GF-D8 (cell line): ENCODE data around the gene GTPBP1.

Experiments
- DNase-seq: peaks from one replicate; lab custom pipeline; 2025; lab: John Stamatoyannopoulos, UW

Gene GTPBP1

GRCh38 chr22:38727123-38727522, 21.4 kb downstream of the GTPBP1 start:
- DNase-seq: no peak

DNA sequence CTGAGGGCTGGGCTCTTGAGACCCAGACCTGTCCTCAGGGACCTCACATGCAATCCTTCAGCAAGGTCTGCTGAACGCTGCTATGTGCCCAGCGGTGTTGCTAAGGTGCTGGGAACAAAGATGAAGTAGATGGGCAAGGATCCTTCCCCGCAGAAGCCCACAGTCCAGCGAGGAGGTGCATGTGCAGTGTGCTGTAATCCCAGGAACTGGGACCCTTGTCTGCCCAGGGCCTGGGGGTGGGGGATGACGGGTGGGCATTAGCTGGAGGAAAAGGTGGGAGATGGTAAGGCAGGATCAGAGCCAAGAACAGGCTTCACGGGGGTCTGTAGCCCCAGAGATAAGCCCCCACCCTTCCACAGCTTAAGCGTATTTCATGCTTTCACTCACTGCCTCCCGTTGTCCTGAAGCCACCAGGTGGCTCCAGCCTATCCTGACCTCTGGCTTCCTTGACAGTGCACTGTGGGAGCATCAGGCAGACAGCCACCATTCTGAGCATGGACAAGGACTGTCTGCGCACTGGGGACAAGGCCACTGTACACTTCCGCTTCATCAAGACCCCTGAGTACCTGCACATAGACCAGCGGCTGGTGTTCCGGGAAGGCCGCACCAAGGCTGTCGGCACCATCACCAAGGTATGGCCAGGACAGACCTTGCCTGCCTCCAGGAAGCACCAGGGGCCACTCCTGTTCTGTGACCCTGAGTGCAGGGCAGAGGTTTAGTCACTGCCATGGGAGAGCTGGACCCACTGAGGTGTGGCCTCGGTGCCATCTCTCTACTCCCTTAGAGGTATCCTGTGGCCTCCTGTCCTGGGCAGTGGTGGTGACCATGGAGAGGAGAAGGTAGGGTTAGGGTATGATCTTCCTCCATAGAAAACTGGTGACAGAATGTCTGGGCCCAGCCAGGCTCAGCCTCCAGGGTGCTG, 22.0 kb downstream of the GTPBP1 start:
- no peak for DNase-seq

DNA sequence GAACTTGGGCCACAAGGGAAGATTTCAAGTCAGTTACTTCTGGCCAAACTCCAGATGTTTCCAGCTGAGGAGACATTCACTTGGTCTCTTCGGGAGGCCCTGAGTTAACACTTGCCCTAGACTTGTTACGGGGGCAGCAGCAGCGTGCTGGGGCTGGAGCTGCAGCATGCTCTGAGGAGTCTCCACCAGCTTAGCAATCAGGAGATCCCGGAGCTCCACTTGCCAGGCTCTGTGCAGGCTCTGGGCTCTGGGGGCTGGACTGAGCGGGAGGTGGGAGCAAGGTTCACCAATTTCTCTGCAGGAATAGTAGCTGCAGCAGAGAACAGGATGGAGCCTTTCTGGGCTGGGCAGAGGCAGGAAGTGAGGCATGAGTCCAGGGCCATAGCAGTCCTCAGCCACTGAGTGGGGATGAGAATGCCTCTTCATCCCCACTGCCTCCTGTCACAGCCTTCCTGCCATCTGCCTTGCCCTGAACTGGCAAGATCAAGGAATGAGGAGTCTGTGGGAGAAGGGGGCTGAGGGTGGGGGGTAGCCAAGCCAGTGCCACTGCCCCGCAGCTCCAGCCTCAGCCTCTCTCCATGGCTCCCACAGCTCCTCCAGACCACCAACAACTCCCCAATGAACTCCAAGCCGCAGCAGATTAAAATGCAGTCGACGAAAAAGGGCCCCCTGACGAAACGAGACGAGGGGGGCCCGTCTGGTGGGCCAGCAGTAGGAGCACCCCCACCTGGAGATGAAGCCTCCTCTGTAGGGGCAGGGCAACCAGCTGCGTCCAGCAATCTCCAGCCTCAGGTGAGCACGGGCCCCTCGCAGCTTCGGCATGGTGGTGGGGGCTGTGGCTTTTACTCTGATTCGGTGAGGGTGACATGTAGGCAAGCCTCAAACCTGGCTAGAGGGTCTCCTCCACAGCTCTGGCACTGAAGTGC, 23.4 kb downstream of the GTPBP1 start:
- DNase-seq: no peak

- no peak for DNase-seq
Measured at GRCh38 chr22:38729946-38730345, 24.2 kb downstream of the GTPBP1 start.

DNA sequence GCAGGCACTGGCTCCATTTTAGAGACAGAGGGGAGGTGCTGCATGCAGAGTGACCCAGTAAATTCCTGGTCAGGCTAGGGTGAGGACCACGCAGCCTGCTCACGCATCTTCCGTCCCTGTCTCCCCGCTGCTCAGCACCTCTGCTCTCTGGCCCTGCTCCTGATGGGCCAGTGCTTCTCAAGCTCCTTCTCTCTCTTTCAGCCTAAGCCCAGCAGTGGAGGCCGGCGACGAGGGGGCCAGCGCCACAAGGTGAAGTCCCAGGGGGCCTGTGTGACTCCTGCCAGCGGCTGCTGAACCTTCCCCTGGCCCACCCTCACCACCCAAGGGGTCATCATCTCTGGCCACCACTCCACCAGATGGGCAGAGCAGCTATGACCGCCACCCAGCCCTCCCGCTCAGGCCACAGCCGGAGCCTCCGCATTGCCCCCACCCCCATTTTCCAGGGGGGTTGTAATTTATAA, 24.7 kb downstream of the GTPBP1 start:
- no peak for DNase-seq

GRCh38 chr22:38731703-38732161, 26.0 kb downstream of the GTPBP1 start:
- no peak for DNase-seq

DNA sequence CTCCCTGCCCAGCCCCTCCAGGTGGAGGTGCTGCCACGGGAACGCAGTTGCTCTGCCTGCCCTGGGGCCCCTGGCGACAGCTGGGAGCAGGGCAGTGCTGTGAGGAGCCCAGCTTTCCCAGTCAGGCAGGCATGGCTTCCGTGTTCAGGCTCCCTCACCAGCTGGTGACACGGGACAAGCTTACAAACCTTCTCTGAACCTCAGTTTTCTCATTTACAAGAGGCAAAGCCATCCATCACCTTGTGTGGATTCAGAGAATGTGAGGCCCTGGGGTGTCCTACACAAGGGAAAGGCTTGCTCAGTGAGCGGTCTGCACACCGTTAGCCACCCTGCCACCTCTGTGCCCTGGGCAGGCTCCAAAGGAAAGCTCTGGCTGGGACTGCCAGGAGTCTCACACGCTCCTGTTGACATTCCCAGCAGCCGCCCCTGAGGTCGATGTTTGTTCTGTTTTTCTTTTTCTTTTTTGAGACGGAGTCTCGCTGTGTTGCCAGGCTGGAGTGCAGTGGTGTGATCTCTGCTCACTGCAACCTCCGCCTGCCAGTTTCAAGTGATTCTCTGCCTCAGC, 26.6 kb downstream of the GTPBP1 start:
- no peak for DNase-seq

- no peak for DNase-seq
Measured at GRCh38 chr22:38733329-38733723, 27.6 kb downstream of the GTPBP1 start.

GRCh38 chr22:38733724-38734381, 28.1 kb downstream of the GTPBP1 start:
- DNase-seq: no peak

- DNase-seq: no peak
Measured at GRCh38 chr22:38734421-38735100, 28.8 kb downstream of the GTPBP1 start.

DNA sequence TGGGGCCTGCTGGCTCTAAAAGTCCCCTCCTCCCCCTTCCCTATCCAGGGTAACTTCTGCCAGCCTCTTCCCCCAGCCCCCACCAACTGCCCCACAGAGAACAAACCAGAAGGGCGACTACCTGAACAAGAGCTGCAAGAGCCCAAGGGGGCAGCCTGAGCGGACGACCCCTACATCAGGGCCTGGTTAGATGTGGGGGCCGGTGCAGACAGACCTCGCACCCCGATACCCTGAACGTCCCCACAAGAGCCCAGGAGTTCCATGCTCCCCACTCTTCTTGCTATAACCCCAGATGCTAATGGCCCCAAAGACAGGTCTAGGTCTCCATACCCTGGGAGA, 29.4 kb downstream of the GTPBP1 start:
- DNase-seq: no peak

- DNase-seq: no peak
Measured at GRCh38 chr22:38735465-38736256, 29.9 kb downstream of the GTPBP1 start.

GRCh38 chr22:38736257-38736570, 30.5 kb downstream of the GTPBP1 start:
- DNase-seq: no peak

GRCh38 chr22:38737302-38738060, 31.7 kb downstream of the GTPBP1 start:
- no peak for DNase-seq

GRCh38 chr22:38738475-38739070, 32.8 kb downstream of the GTPBP1 start:
- no peak for DNase-seq

DNA sequence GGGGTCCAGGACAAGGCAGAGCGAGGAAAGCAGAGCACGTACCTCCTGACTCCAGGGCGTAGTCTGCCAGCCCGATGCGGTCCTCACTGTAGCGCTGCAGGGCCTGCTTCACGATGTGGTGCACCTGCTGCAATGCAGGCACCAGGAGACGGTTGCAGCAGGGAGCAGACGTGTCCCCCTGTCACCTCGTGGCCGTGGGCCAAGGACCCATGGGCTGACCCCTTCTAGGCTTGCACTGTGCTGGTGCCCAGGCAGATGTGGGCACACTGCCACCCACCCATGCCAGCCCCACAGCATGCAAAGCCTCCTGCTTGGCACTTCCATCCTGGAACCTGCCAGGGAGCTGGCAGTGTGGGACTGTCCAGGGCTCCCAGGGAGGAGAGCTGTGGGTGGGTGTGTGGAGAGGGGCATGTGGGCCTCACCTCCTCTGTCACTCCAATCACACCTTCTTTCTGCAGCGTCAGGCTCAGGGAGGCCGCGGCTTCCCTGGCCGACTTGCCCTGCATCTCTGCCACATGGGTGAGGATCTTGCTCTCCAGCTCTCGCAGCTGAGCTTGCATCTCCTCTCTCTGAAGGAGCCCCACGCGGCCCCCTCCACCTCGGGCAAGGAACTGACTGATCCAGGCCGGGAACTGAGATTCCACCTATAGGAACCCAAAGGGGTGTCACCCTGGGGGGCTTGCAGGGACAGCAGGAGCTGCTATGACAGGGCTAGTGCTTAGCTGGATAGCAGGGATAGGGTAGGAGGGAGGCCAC, 33.7 kb downstream of the GTPBP1 start:
- DNase-seq: no peak

GRCh38 chr22:38740116-38740723, 34.5 kb downstream of the GTPBP1 start:
- no peak for DNase-seq

DNA sequence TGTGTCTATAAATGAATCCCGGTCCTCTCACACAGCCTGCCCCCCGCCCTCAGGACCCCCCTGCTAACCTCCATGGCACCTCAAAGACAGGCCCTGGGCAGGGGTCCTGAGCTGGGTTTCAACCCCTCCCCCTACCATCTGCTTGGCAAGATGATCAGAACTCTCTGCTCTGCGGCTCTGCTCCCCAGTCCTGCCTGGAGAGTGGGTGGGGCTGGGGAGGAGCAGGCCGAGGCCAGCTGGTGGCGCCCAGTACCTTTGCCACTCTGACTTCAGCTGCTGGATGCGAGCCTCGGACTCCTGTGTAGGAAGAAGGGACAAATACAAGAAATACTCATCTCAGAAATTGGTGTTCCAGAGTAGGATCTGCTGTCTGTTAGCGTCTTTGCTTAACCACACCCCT, 35.0 kb downstream of the GTPBP1 start:
- no peak for DNase-seq
